CD4-positive, alpha-beta T cell treated with Interleukin-4 for 1 hour (primary cell): Measurements from ENCODE around the gene REELD1.

Source experiments
- DNase-seq, 2 donors: peaks; one replicate each; pipeline ENCODE4 v3.0.0-alpha.2; 2020 to 2022

The REELD1 gene

DNA sequence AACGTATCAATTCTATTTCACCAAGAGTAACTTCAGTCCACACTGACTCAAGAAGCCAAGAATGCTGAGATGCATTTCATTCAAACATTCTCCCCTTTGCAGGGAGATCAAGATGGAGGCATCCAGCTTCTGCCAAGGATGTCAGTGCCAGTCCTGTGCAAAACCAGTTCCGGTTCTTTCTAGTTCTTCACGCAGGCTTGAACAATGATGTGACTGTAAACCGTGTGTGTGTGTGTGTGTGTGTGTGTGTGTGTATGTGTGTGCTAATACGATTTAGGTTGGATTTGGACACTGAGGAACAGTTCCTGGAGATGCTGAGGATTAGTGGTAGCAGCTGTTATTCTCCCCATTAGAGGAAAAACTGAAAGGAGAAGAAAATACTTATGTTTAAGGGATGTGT, at the start of gene REELD1:
Gene REELD1, plus strand, starts transcription at position 301 of the 400 bp plus-strand sequence. CDS start 2,415 bp downstream, outside the sequence.
- no peak for DNase-seq

DNA sequence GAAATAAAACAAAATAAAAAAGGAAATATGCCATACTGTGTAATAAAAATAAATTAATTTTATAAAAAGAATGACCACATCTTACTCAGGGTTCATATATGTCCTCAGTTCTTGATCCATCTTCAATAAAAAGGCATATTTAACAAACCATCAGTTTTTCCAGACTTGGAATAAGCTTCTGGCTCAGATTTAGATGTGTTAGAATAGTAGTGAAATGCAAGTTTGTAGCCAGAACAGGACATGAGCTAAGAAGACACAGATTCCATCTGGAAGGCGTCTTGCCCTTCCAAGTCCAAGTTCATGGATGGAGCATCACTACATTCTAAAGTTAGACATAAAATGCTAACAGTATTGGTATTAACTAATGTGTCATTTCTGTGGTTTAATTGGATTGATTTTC, 49.1 kb upstream of the REELD1 start:
- no peak for DNase-seq

DNA sequence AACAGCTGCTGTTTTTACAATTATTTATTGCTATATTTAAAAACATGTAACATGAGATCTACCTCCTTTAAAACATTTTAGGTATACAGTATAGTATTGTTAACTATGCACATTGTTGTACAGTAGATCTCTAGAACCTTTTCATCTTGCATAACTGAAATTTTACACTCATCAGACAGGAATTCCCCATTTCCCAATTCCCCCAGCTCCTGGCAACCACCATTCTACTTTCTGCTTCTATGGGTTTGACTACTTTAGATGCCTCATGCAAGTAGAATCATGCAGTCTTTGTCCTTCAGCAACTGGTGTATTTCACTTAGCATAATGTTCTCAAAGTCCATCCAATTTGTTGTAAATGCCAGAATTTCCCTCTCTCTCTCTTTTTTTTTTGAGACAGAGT, 48.5 kb upstream of the REELD1 start:
- no peak for DNase-seq

DNA sequence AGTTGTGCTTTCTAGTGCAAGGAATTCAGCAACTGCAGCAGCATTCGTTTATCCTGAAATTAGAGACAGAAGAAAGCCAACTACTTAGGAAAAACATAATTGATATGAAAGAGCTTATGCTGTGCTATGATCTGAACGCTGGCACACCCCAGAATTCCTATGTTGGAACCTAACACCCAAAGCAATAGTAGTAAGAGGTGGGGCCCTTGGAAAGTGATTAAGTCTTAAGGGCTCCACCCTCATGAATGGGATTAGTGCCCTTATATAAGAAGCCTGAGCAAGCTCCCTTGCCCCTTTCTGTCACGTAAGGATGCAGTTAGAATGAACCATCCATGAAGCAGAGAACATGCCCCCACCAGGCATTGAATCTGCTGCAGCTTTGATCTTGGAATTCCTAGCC, 44.2 kb upstream of the REELD1 start:
- no peak for DNase-seq

DNA sequence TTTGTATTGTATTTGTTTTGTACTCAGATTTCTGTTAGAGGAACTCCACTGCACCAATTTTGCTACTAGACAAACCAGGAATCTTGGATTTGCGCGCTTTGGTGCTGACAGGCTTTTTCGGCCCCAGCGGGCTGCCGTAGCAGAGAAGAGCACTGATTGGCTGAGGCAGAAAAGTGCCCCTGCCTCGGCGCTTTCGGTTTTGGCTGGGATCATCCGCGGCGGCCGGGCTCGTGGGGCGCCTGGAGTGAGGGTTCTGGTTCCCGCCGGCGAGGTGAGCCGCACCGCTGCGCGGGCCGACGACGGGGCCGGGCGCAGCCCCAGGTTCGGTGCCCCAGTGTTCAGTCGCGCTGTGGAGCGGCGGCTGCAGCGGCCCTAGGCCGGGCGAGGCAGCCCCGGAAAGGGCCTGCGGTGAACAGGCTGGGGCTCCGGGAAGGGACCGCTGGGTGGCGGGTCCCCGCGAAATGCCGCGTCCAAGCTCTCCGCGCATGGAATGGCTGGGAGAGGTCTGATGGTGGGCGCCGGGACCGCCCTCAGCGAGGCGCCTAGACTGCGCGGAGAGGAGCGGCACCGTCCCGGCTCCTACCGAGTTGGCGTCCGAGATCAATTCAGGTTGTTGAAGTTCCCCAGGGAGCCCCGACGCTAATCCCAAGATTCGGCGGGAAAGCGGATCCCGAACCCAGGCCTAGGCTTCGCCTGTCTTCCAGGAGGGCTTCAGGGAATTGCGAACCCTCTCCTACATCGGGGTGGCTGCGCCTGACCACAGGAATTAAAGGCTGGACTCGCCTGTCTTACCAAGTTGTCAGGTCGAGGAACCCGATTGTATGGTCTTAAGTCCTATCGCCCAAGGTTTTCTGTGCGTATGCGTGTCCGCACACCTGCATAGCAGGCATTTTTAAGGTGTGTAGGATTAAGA, 38.5 kb upstream of the REELD1 start, which contains the start of gene LSM6:
Gene LSM6, plus strand, starts transcription at position 178 of the 913 bp plus-strand sequence. CDS start 7,204 bp downstream, outside the sequence.
- peak; percentile 84 to 87 for DNase-seq

DNA sequence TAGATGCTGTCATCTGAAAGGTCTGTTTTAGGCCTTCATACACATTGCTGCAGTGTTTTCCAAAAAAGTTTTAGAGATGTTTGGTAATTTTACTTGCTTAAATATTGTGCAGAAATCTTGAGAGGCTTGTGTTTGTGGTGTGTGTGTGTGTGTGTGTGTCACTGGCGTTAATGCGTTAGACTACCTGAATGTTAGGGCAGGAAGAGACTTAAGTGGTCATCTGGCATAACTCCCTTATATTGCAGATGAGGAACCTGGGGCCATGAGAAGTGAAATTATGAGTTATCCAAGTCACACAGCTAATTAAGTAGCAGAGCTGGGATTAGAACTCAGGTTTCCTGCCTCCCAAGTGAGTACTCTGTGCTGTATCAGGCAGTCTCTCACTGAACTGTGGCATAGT, 37.4 kb upstream of the REELD1 start:
- no peak for DNase-seq

DNA sequence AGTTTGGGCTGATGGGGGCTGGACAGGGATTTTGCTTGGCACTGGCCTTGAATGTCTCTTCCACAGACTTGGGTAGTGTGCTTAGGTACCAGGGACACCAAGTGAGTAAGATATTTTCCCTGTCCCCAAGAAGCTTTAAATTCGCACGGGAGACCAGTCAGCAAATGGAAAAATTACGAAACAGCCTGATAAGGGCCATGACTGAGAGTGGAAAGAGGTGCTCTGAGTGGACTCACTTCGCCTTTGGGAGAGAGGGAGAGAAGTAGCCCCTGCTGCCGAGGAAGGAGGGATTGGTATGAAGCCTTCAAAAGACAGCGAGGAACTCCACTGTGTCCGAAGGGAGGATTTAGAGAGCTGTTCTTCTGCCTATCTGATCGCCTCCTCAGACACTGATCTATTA, 36.2 kb upstream of the REELD1 start:
- no peak for DNase-seq

DNA sequence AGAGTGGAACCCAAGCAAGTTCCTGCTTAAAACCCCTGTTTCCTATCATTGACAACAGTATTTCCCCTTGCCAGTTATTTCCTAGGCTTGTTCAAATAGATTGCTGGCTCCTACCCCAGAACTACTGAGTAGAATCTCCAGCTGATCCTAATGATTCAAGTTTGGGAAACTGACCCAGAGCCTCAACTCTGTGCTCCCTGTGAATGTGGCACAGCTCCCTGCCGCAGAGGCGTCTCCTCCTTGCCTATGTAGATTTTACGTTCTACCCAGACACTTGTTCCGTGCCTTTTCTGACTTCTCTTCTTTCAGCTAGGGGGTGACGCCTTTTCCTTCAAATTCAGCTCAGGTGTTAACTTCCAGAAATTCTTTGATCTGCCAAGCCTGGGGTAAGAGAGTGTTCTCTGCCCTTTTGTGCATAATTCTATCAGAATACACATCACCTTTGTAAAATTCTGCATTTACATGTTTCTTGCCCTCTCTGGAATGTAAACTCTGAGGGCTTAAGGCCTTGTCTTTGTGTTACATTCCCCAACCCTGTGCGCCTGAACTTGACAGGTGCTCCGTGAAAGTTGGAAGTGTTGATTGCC, 34.5 kb upstream of the REELD1 start:
- DNase-seq = no peak

DNA sequence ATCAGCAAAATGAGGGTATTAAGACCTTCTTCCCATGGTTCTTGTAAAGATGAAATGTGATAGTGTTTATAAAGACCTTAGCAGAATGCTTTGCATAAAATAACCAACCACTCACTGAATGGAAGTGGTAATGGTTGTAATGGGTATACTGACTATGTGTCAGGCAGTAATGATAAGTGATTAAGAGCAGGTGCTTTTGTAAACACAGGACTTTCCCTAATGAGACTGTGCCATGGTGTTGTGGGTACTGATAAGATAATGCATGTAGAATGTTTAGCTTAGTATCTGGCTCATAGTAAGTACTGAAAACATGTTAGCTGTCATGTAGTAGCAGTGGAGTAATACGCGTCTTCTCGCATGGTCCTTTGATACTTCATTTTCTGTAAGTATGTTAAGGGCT, 31.9 kb upstream of the REELD1 start:
- DNase-seq = no peak

DNA sequence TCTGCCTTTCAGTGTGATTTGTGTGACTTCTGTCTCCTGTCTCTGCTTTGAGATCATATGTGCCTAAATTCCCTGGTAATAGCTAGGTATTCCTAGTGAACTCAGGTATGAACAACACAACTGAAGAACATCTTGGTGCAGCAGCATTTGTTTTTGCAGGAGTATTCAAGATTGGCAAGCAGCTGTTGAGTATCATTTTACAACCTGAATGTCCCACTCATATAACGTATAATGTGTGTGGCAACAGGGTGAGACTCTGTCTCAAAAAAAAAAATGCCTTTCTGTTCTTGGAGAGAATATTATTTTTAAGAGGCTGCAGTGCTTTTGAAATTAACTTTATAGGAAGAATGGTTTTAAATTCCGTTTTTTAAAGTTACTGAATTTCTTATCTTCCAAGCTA, 31.1 kb upstream of the REELD1 start:
- DNase-seq = no peak

DNA sequence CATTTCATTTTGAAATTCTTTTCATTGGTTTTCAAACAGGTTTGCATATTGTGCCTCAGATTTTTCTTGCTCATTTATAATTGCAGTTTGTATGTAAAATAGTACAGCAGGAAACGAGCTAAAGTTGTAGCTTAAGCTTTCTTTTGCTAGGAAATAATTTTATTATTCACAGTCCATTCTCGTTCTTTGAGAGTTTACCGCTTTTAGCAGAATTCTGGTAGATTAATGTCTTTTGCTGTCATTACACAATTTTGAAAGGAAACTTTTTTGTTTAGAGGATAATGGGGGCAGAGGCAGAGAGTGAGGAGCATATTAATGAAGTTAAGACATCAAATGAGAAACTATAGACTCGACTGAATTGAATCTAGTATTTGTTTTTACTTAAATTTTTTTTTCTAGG, 28.3 kb upstream of the REELD1 start:
- DNase-seq = no peak

DNA sequence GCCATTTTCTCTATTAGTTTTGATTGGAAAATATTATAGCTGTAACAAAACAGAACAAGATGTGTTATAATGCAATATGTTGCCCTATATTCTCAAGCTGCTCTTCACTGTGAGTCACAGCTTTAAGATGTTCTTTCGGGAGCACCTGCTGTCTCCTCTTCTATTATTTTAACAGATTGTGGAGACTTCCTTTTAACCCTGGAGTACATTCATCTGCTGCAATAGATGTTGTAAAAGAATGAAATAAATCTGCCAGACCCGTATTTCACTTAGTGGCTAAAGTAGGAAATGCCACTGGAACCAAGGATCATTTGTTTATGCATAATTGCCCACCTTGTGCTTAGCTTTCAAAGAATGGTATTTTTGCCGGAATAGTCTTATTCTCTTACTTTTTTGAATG, 27.7 kb upstream of the REELD1 start:
- DNase-seq = no peak

DNA sequence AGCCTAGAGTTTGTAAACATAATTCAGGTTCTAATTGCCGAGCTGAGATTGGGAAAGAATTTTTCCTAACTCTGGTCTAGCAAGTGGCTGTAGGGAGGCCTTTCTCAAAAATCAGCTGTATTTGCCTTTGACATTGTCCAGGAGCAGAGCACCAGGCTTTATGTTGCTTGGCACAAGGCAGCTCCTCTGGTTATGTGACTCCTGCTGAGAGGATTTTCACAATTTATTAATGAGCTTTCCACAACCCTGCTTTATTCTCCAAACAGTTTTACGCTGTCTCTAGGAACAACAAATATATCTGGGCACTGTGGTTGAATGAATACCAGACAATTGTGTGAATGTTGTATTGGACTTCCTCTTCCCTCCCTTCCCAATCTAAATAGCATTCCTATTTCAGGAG, 23.9 kb upstream of the REELD1 start:
- no peak for DNase-seq

DNA sequence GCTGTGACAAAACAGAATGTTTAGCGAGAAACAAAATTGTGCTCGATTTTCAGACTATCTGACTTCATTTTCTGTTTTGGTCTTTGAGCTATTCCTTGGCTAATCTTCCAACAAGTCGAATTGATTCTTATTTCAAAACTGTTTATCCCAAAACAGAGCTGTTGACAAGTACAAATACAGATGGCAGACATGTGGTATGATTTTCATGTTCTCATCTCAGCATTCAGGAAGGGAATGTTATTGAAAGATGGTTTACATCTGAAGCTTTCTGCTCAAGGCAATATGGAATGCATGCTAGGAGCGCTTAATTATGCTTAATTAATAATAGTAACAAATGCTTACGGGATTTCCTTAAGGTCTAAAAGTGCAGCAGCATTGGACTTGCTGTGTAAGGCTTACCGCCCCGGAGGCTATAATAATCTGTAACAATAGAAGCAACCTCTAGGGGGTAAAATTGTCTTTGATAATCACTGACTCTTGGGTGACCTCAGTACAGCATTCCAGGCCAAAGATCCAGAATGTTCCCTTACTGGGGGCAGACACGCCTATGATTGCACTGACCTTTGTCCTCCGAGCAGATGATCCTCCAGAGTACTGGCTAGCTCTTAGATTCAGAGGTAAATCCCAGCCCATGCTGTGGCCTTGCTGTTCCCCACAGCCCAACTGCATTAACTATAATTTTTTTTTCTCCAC, 22.4 kb upstream of the REELD1 start:
- DNase-seq = no peak

DNA sequence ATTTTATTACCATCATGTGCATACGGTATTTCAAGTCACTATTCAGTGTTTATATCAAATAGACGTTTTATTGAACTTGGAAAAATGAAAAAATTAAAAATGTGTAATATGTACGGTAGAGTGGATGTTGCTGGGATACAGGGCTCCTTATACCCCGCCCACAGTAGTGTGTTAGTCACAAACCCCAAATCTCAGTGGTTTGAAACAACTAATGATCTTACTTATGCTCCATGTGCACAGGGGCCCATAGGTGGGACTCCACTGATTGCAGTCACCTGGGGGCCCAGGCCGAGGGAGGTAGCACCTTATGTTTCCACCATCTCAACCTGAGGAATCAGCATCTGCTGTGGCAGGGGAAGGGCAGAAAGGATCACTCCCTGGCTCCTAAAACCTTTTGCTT, 20.7 kb upstream of the REELD1 start:
- no peak for DNase-seq

DNA sequence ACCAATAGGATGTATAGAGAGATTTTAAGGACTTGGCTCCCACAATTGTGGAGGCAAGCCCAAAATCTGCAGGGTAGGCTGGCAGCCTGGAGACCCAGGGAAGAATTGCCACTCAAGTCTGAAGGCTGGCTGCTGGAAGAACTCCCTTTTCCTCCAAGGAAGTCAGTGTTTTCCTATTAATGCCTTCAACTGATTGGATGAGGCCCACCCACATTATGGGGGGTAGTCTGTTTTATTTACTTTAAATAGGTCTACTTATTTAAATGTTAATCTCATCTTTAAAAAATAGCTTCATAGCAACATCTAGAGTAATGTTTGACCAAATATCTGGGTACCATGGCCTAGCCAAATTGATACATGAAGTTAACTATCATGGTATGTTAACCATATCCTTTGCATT, 20.1 kb upstream of the REELD1 start:
- DNase-seq = no peak

DNA sequence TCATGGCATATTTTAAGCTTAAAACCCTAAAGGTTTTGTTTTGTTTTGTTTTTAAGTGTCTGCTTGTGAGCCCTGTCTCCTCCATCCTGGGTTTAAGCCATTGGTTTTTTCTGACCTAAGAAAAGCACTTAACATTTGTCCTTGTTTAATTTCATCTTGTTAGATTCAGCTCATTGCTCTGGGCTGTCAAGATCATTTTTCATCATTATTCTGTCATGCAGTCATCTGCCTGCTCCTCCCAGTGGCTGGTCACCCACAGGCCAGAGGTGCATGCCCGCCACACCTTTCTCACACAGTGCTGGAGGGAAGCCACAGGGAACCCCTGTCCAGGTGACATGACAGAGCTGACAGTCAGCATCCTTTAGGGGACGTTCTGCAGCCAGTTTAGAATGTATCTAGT, 11.7 kb upstream of the REELD1 start:
- no peak for DNase-seq

DNA sequence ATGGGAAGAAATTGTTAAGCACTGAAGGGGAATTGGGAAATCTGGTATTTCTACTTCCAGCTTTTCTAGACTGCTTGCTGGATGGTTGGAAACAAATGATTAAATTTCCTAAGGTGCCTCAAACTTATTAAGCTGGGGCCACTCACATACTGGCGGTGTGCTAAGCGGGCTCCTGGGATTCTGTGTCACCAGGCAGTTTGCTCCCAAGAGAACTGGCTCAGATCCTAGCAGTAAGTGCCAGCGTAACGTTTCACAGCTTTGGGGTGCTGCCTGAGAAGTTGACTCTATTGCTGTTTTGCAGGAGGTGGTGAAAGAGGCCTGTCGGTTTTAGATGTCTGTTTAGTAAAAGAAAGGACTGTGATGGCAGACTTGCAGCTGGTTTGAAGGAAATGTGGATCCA, 6.9 kb upstream of the REELD1 start:
- no peak for DNase-seq

DNA sequence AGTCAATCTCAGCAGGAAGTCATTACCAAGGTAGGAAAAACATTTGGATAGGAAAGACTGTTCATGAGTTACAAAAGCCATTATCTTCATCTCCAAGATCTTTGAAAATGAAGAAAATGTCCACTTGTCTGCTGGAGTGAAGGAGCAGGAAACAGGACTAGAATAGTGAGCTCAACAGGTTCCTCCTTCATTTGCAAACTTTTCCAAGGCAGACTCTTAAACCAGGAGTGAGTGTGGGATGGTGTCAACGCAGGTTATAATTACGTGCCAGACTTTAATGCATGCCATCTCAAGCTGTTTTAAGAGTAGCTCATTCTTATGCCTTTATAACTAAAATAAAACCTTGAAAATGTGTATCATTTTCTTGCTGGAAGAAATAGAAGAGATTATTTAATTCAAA, 3.4 kb upstream of the REELD1 start:
- DNase-seq = no peak

DNA sequence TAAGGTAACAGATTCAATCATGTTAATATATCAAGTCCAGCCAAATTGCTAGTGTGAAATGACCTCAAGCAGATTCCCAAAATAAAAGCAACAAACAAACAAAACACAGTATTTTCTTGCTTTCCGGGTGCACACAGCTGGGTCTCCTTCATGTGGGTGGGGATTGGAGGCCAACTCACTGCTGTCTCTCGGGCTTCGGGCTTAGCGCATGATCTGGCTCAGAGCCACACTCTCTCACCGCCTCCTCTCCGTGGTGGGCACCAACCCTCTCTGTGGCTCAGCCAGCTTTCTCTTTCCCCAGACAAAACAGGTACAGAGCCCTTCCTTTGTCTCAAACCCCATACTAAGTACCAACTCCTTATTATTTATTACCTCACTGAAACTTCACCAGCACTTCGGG, 2.9 kb upstream of the REELD1 start:
- DNase-seq = no peak

DNA sequence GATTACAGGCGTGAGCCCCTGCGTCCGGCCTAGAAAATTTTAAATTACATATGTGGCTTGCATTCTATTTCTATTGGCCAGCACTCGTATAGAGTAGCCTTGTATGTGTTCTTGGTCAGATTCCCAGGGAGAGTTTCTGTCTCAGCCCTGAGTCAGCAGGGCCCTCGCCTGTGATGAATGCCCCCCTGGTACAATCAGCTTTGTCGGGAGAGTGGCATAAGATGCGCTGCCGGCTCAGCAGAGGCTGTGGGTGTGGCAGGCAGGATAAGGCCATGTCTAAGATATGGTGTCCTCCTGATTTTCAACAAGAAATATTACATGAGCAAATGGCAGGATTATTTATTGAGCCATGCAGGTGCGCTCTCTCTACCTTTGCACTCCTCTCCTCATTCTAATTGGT, 1.6 kb upstream of the REELD1 start:
- DNase-seq = no peak

DNA sequence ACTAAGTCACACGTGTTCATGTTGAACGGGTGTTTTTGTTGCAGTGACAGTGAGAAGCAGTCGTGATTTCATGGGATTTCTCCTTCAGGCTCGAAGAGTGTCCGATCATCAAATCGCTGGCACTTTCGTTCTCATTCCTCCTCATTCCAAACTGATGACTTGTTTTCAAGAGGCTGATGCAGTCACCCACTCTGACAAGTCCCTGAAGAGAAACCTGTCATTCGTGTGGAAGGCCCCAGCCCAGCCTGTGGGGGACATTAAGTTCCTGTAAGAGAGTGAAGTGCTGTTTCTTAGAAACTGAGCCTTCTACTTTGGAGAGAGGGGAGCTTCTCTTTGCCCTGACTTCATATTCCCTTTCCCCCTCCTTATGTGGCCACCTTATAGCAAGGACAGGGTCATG, 8.0 kb downstream of the REELD1 start:
- no peak for DNase-seq

DNA sequence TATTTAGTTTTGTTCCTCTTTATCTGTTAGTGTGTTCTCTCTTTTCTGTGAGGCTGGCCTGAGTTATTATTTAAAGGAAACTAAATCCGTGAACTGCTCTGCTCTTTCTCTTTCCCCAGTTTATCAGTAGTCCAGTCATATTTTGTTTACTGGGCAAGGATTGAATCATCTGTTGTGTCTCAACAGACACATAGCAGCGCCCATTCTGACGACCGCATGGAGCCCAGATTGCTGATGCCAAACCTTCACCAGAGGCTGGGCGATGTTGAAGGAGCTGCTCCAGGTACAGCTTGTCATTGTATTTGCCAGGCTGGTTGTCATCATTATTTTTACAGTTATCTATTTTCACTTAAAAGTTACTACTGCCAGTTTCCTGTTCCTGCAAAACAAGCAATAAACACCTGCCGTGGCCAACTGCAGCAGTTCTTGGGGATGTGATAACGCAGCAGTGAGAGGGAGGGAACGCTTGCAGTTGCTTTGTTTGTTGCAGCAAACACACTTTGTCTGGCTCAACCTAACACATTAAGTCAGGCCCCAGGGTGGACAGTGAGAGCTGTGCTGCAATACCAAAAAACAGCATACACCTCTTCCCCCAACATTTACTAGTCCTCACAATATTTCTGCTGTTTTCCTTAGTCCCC, 10.1 kb downstream of the REELD1 start:
- DNase-seq = no peak
